ENCODE measurements around the gene GNGT2. TPM values are rescaled to one million over a fixed set of nuclear protein-coding genes. Genes with fewer than 3 reads are reported as not detected.

Gene GNGT2
- total RNA-seq, 1 experiment from 2014 or later: not detected

DNA sequence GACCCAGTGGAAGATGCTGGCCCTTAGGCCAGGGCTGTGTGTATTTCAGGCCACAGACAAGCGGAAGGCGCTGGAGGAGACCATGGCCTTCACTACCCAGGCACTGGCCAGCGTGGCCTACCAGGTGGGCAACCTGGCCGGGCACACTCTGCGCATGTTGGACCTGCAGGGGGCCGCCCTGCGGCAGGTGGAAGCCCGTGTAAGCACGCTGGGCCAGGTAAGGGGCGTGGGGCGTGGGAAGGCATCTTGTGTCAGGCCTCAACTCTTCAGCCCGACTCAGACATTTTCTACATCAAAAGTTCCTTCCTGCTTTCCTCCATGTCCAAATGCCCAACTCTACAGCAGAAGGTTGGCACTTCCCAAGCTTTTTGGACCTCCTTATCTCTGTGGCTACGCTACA, 6.1 kb upstream of the GNGT2 start:
- in situ Hi-C loops (cut with HindIII; ENCODE audit: low sequenced_read_pairs): no loop called here
- no peak for DNase-seq (ENCODE audit: low spot score)

DNA sequence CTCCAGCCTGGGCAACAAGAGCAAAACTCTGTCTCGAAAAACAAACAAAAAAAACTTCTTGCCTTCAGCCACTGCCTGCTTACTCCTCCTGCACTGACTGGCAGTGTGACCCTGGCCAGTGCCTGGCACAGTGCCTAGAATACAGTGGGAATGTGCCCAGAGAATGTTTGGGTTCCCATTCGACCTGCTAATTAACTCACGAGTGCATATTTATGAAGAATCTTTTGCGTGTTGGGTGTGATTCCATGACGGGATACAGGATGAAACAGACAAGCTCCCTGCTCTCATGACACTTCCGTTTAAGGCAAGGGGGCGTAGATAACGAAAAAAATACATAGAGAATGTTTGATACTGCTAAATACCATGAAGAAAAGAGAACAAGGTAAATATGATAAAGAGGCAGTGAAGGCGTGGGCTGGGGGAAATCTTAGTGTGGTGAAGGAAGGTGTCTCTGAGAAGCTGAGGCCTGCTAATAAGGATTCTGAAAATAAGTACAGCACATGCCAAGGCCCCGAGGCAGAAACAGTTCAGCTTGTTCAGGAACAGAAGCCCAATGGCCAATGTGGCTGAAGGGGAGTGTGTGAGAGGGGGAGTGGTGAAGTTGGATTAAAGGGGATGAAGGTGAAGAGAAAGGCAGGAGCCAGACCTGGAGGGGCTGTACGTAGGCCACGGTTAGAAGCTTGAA, 4.4 kb upstream of the GNGT2 start:
- DNase-seq (ENCODE audit: low spot score): no peak
- in situ Hi-C loops (cut with HindIII; ENCODE audit: low sequenced_read_pairs): no loop called here

DNA sequence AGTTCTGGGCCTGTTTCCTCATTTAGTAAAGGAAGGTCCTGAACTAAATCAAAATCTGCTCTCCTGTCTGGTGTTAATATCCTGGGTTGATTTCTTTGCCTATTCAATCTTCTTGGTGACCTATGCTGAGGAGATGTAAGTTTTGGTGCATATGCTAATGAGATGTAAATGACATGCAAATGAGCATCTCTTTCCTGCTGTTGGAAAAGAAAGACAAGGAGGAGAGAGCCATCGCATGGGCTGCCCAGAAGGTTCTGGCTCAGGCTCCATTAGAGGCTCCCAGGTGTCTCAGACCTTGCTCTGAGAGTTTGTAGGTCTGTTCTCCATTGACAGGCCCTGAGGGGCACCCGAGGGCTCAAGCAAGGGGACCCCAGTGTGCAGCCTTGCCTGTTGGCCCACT, 3.5 kb upstream of the GNGT2 start:
- no peak for DNase-seq (ENCODE audit: low spot score)
- in situ Hi-C loops (cut with HindIII; ENCODE audit: low sequenced_read_pairs): no loop called here

GRCh38 chr17:49213399-49213798, 3.0 kb upstream of the GNGT2 start:
- in situ Hi-C loops (cut with HindIII; ENCODE audit: low sequenced_read_pairs): no loop called here

GRCh38 chr17:49209061-49209571, 1.3 kb downstream of the GNGT2 start:
- DNase-seq (ENCODE audit: low spot score): no peak
- in situ Hi-C loops (cut with HindIII; ENCODE audit: low sequenced_read_pairs): no loop called here

More at GRCh38 chr17:49213399-49213798, 3.0 kb upstream of the GNGT2 start:
- DNase-seq (ENCODE audit: low spot score): no peak

DNA sequence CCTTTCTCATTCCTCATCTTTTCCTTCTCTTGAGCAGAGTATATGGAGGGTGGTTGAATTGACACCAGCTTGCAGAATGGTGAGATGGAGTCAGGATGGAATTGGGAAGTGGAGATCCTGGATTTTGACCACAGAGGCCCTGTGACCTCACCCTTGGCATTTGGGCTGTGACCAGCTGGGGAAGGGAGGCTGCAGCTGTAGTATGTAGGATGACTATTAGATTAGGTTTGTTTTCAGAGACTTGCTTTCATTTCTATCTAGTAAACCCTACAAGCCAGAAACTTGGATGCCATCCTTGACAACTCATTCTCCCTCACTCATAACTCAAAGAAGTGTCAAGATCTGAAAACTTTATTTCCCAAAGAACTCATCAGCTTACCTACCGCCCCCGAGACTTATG, 5.9 kb downstream of the GNGT2 start:
- in situ Hi-C loops (cut with HindIII; ENCODE audit: low sequenced_read_pairs): no loop called here
- DNase-seq (ENCODE audit: low spot score): no peak

DNA sequence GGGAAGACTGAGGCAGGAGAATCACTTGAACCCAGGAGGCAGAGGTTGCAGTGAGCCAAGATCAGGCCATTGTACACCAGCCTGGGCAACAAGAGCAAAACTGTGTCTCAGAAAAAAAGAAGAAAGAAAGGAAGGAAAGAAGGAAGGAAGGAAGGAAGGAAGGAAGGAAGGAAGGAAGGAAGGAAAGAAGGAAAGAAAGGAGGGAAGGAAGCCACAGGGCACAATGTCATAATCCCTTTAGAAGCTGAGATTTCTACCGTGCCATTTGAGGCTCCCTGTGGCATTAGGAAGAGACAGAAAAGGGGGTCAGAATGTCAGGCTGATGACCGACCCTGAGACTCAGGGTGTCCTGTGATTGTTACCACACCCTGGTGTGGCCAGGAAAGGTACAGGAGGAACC, 6.6 kb downstream of the GNGT2 start:
- in situ Hi-C loops (cut with HindIII; ENCODE audit: low sequenced_read_pairs): no loop called here
- no peak for DNase-seq (ENCODE audit: low spot score)

DNA sequence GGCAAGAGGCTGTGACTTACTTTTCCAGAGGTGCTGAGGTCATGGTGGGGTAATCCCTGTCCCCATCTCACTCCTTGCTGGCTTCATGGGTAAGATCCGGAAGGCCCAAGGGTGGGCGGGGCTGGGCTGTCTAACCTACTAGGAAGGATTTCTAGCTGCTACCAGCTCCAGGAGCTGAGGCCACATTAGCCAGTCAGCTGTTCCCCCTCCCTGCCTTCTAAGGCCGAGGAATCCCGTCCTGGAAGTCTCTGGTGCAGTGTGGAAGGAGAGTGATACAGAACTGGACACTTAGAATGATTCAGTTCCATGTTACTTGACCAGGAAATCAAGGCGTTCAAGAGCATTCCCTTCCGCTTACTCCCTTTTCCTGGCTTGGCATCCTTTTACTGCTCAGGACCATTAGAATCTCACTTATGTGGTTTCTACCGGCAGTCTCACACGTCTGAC, 8.9 kb downstream of the GNGT2 start:
- DNase-seq (ENCODE audit: low spot score): no peak
- in situ Hi-C loops (cut with HindIII; ENCODE audit: low sequenced_read_pairs): no loop called here

- DNase-seq (ENCODE audit: low spot score): no peak
- in situ Hi-C loops (cut with HindIII; ENCODE audit: low sequenced_read_pairs): no loop called here
These were observed 9.8 kb downstream of the GNGT2 start for GRCh38 chr17:49200423-49201083.

- in situ Hi-C loops (cut with HindIII; ENCODE audit: low sequenced_read_pairs): no loop called here
- DNase-seq (ENCODE audit: low spot score): no peak
These were observed 12.2 kb downstream of the GNGT2 start for GRCh38 chr17:49198211-49198610.

- no peak for DNase-seq (ENCODE audit: low spot score)
- in situ Hi-C loops (cut with HindIII; ENCODE audit: low sequenced_read_pairs): no loop called here
These were observed 12.9 kb downstream of the GNGT2 start for GRCh38 chr17:49197346-49197998.

DNA sequence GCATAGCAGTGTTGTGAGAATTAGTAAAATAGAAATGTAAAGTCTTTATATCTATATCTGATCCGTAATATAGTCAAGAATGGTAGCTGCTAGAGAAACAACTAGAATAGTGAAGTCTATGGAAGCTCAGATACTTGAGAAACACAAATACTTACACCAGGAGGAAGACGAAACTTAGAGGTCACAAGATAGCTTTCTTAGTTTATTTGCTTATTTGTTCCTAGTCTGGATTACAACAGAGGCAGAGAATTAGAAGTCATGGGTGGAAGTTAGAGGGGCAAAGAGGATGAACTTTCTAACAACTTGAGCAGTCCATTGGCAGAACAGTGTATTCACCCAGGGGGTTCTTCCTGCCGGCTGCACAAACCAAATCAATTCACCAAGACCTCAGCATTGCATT, 13.9 kb downstream of the GNGT2 start:
- in situ Hi-C loops (cut with HindIII; ENCODE audit: low sequenced_read_pairs): no loop called here
- no peak for DNase-seq (ENCODE audit: low spot score)

- in situ Hi-C loops (cut with HindIII; ENCODE audit: low sequenced_read_pairs): no loop called here
- no peak for DNase-seq (ENCODE audit: low spot score)
These were observed 14.6 kb downstream of the GNGT2 start for GRCh38 chr17:49195751-49196150.

DNA sequence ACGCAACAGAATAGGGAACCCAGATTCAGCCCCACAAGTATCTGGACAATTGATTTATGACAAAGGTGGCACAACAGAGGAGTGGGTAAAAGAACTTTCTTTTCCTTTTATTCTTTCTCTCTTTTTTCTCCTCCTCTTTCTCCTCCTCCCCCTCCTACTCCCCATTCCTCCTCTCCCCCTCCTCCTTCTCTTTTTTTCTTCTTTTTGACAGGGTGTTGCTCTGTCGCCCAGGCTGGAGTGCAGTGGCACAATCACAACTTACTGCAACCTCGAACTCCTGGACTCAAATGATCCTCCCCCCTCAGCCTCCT, 16.1 kb downstream of the GNGT2 start:
- in situ Hi-C loops (cut with HindIII; ENCODE audit: low sequenced_read_pairs): no loop called here
- no peak for DNase-seq (ENCODE audit: low spot score)

GRCh38 chr17:49193513-49194296, 16.7 kb downstream of the GNGT2 start:
- in situ Hi-C loops (cut with HindIII; ENCODE audit: low sequenced_read_pairs): no loop called here
- peak; percentile 88 for DNase-seq (ENCODE audit: low spot score)

- peak; percentile 95 for DNase-seq (ENCODE audit: low spot score)
- in situ Hi-C loops (cut with HindIII; ENCODE audit: low sequenced_read_pairs): no loop called here
These were observed 18.2 kb downstream of the GNGT2 start for GRCh38 chr17:49191917-49192741.

- in situ Hi-C loops (cut with HindIII; ENCODE audit: low sequenced_read_pairs): no loop called here
These were observed 18.9 kb downstream of the GNGT2 start for GRCh38 chr17:49191409-49191916.

DNA sequence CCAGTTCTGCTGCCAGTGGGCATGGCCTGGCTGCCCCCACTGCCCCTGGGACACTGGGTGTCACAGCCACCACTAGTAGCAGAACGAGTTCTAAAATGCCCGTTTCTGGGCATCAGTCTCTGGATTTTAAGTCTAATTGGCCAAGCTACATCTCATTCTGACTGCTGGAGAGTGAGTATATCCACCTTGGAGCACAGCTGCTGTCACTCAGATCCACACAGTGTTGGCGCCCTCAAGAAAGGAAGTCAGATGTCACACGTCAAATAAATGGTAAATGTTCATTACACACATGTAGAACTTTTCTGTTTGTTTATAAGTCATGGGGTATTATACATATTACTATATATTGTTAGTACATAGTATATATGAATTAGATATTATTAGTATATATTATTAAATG, 19.4 kb downstream of the GNGT2 start:
- in situ Hi-C loops (cut with HindIII; ENCODE audit: low sequenced_read_pairs): no loop called here
- DNase-seq (ENCODE audit: low spot score): no peak

More at GRCh38 chr17:49191409-49191916, 18.9 kb downstream of the GNGT2 start:
- no peak for DNase-seq (ENCODE audit: low spot score)

GRCh38 chr17:49187301-49187700, 23.1 kb downstream of the GNGT2 start:
- in situ Hi-C loops (cut with HindIII; ENCODE audit: low sequenced_read_pairs): no loop called here
- no peak for DNase-seq (ENCODE audit: low spot score)
